K562 (cell line): ENCODE data around the gene SEC31A. TPM values are rescaled to one million over a fixed set of nuclear protein-coding genes. Genes with fewer than 3 reads are reported as not detected.

Experiments used
- ARID3B ChIP-seq: fragments of 250-450 bp; sonication (Bioruptor Pico); IDR thresholded peaks from 2 replicates; pipeline ENCODE4 v1.4.0; 2020; ENCODE audit warnings: borderline replicate concordance
- ATF1 ChIP-seq, 2 experiments: fragments of 450-650 bp in 1 of 2; IDR thresholded peaks; 2 replicates each; pipeline ENCODE4 v1.6.1; 2016; ENCODE audit warnings: missing compliant biosample characterization in 1 of 2, missing genetic modification characterization in 1 of 2
- E2F4 ChIP-seq: sonication (generic); formaldehyde crosslinking; IDR thresholded peaks from 2 replicates; pipeline ENCODE4 v1.8.0; 2022; ENCODE audit warnings: mild to moderate bottlenecking, low read depth, missing genetic modification reagents
- GATA2 ChIP-seq: sonication (generic); formaldehyde crosslinking; IDR thresholded peaks from 2 replicates; pipeline ENCODE4 v1.4.0; 2020; ENCODE audit warnings: mild to moderate bottlenecking, missing genetic modification reagents
- HDAC3 ChIP-seq: fragments of 450-650 bp; IDR thresholded peaks from 2 replicates; pipeline ENCODE4 v1.6.1; 2018; ENCODE audit warnings: borderline replicate concordance, mild to moderate bottlenecking, moderate library complexity; ENCODE audit not compliant: partially characterized antibody
- ID3 ChIP-seq, 2 experiments: fragments of 250-450 bp in 1 of 2; fragments of 450-650 bp in 1 of 2; sonication (Bioruptor Pico) in 1 of 2; IDR thresholded peaks; 2 replicates each; pipeline versions ENCODE4 v1.6.1 to v1.8.0; 2016 to 2021; ENCODE audit warnings: mild to moderate bottlenecking in 2 of 2, moderate library complexity in 2 of 2, missing compliant biosample characterization in 1 of 2, missing genetic modification characterization in 1 of 2
- MAFG ChIP-seq: fragments of 450-650 bp; conservative IDR thresholded peaks from 2 replicates; pipeline ENCODE4 v1.6.1; 2016; ENCODE audit warnings: missing genetic modification characterization, missing compliant biosample characterization
- MAFK ChIP-seq: IDR thresholded peaks from 2 replicates; pipeline ENCODE4 v1.6.1; 2011; ENCODE audit warnings: low read length, improper control_type of control experiment
- MLX ChIP-seq, 2 experiments: fragments of 450-650 bp in 1 of 2; sonication (generic) in 1 of 2; formaldehyde crosslinking; conservative IDR thresholded peaks; 2 replicates each; pipeline versions ENCODE4 v1.4.0 to v1.8.1; 2020 to 2022; ENCODE audit warnings: mild to moderate bottlenecking in 1 of 2, missing genetic modification reagents in 1 of 2
- MTA3 ChIP-seq: fragments of 450-650 bp; formaldehyde crosslinking; IDR thresholded peaks from 2 replicates; pipeline ENCODE4 v1.6.1; 2017; ENCODE audit warnings: mild to moderate bottlenecking, borderline replicate concordance
- PRDM10 ChIP-seq: fragments of 450-650 bp; IDR thresholded peaks from 2 replicates; pipeline ENCODE4 v1.6.1; 2018; ENCODE audit not compliant: partially characterized antibody
- PURB ChIP-seq: sonication (generic); formaldehyde crosslinking; IDR thresholded peaks from 2 replicates; pipeline ENCODE4 v1.9.0; 2021; ENCODE audit warnings: low read depth, mild to moderate bottlenecking, missing genetic modification reagents
- VEZF1 ChIP-seq: fragments of 200-800 bp; sonication (Bioruptor generic); IDR thresholded peaks from 2 replicates; pipeline ENCODE4 v1.6.1; 2017; ENCODE audit warnings: missing genetic modification characterization, missing compliant biosample characterization
- ZNF79 ChIP-seq: fragments of 250-450 bp; sonication (Bioruptor Pico); IDR thresholded peaks from 2 replicates; pipeline ENCODE4 v1.4.0; 2020; ENCODE audit warnings: low read depth, mild to moderate bottlenecking, moderate library complexity
- polyA plus RNA-seq, 8 experiments: library from polyadenylated mRNA; depleted of rRNA in 4 of 8; stranded (reverse) in 5 of 8; unstranded in 3 of 8; fragments of >200 nt; fragmentation: Nextera tagmentation in 2 of 8; fragmentation: Illumina TruSeq in 1 of 8; extraction: Ambion mirVana in 2 of 8; extraction: Trizol in 1 of 8; gene quantifications; 2 replicates each; pipeline versions ENCODE4 v1.2.1 to v1.2.3, GENCODE V29; 2011 to 2014; ENCODE audit warnings: inconsistent platforms in 1 of 8, missing spikeins in 1 of 8
- total RNA-seq, 7 experiments: library from RNA; depleted of rRNA in 6 of 7; stranded (reverse); fragments of >200 nt in 6 of 7; fragmentation: Illumina TruSeq in 2 of 7; extraction: Trizol in 2 of 7; gene quantifications; 2 replicates each; pipeline versions ENCODE4 v1.2.1 to v1.2.3, GENCODE V29; 2011 to 2021; ENCODE audit warnings: low replicate concordance in 1 of 7

The SEC31A gene
- total and polyA plus RNA-seq, 9 of the 15 experiments (the other 6 are each of a cell fraction or from before 2014, with no cell fraction given) = 78.9 to 241 (median 173) TPM

GRCh38 chr4:82890901-82891706, at the start of gene SEC31A (continued):
- TF ChIP-seq PRDM10 = peak; percentile 20
- TF ChIP-seq ZNF79 = no peak
- peak; percentile 84 for TF ChIP-seq ATF1 (CRISPR knock-in tag; IDR thresholded peaks at IDR 0.05)
- TF ChIP-seq ATF1 (tag; IDR thresholded peaks at IDR 0.05) = peak; percentile 95
- TF ChIP-seq E2F4 (CRISPR knock-in tag) = no peak; the same call in none of the 2 replicates
- 0 out of 2 replicates have a peak, but pooled peaks have one; percentile 10 for TF ChIP-seq ARID3B (CRISPR knock-in tag)
- peak; percentile 81 for TF ChIP-seq VEZF1 (CRISPR knock-in tag)
- TF ChIP-seq GATA2 (CRISPR knock-in tag) = no peak
- TF ChIP-seq MAFG (tag) = no peak
- no peak for TF ChIP-seq PURB (CRISPR knock-in tag)
- TF ChIP-seq MTA3 = peak; percentile 88; the same call in 1 of the 2 replicates
- no peak for TF ChIP-seq HDAC3
- TF ChIP-seq MLX (CRISPR knock-in tag; conservative IDR thresholded peaks at IDR 0.05) = no peak
- TF ChIP-seq MAFK = no peak
- TF ChIP-seq ID3 (CRISPR knock-in tag; IDR thresholded peaks at IDR 0.05) = no peak
- TF ChIP-seq ID3 (tag; IDR thresholded peaks at IDR 0.05) = peak; percentile 62; the same call in 1 of the 2 replicates
